Testis (tissue), 3 donors: ENCODE measurements around the gene NUDT3. TPM values are rescaled to one million over a fixed set of nuclear protein-coding genes. Genes with fewer than 3 reads are reported as not detected.

Experiments used
- DNase-seq: peaks from one replicate; pipeline ENCODE4 v3.0.0-alpha.2; 2019
- H3K27ac ChIP-seq, 2 donors: fragments of 200-600 bp; sonication (generic); one replicate each; pipeline ENCODE4 v1.5.1; 2019
- H3K27me3 ChIP-seq: fragments of 200-600 bp; sonication (generic); one replicate; pipeline ENCODE4 v1.5.1; 2019
- H3K36me3 ChIP-seq: fragments of 200-600 bp; sonication (generic); one replicate; pipeline ENCODE4 v1.5.1; 2017; ENCODE audit warnings: low read depth; ENCODE audit errors: missing control alignments
- H3K4me1 ChIP-seq: fragments of 200-600 bp; sonication (generic); one replicate; pipeline ENCODE4 v1.5.1; 2019
- H3K4me3 ChIP-seq, 2 donors: fragments of 200-600 bp; sonication (generic); one replicate each; pipeline ENCODE4 v1.5.1; 2017 to 2019
- H3K9me3 ChIP-seq: fragments of 200-600 bp; sonication (generic); one replicate; pipeline ENCODE4 v1.5.1; 2017
- POLR2A ChIP-seq: fragments of 450-650 bp; IDR thresholded peaks from one replicate; pipeline ENCODE4 v1.6.1; 2017; ENCODE audit warnings: antibody characterized with exemption, mild to moderate bottlenecking, moderate library complexity
- WGBS, 2 donors: methylation state at CpG; one replicate each; pipeline ENCODE4 v1.1.5; 2018; 5-methylcytosine and 5-hydroxymethylcytosine counted together
- intact Hi-C: fragments of 100-400 bp; cut with DNase I; formaldehyde crosslinking; loops from one replicate; pipeline ENCODE4 v1.15.1; 2023; ENCODE audit warnings: low total_unique reads
- microRNA-seq, 2 donors: library from miRNA; unstranded; fragments of <30 nt; microRNA quantifications; one replicate each; pipeline ENCODE4, GENCODE V29; 2016; ENCODE audit warnings: borderline number of aligned reads in 2 of 2, borderline replicate concordance in 1 of 2
- polyA plus RNA-seq: library from polyadenylated mRNA; stranded (reverse); fragments of 350-450 nt; fragmentation: Illumina TruSeq; extraction: RNeasy Lipid Tissue Mini Kit (QIAGEN cat#74804); gene quantifications from one replicate; pipeline ENCODE4 v1.2.3, GENCODE V29; 2014; ENCODE audit warnings: low read depth, low replicate concordance; ENCODE audit not compliant: insufficient read depth
- small RNA-seq, 2 donors: library from RNA; depleted of rRNA; stranded (forward); fragments of <200 nt; gene quantifications; one replicate each; pipeline ENCODE3, GENCODE V24; 2016
- total RNA-seq, 2 donors: library from RNA; depleted of rRNA; stranded (reverse); fragments of >200 nt; gene quantifications; one replicate each; pipeline ENCODE4 v1.2.3, GENCODE V29; 2016
- TF ChIP-seq, protein P1 (sequence below), 3 experiments: fragments of 450-650 bp in 2 of 3; fragments of 200-600 bp in 1 of 3; sonication (generic) in 1 of 3; IDR thresholded peaks; one replicate each; pipeline ENCODE4 v1.5.1; 2016 to 2019; ENCODE audit warnings: antibody characterized with exemption in 3 of 3, mild to moderate bottlenecking in 2 of 3, moderate library complexity in 1 of 3

NUDT3 gene
- total and polyA plus RNA-seq, 3 donors from 2014 or later = 18.7 to 28.3 (median 24.0) TPM

DNA sequence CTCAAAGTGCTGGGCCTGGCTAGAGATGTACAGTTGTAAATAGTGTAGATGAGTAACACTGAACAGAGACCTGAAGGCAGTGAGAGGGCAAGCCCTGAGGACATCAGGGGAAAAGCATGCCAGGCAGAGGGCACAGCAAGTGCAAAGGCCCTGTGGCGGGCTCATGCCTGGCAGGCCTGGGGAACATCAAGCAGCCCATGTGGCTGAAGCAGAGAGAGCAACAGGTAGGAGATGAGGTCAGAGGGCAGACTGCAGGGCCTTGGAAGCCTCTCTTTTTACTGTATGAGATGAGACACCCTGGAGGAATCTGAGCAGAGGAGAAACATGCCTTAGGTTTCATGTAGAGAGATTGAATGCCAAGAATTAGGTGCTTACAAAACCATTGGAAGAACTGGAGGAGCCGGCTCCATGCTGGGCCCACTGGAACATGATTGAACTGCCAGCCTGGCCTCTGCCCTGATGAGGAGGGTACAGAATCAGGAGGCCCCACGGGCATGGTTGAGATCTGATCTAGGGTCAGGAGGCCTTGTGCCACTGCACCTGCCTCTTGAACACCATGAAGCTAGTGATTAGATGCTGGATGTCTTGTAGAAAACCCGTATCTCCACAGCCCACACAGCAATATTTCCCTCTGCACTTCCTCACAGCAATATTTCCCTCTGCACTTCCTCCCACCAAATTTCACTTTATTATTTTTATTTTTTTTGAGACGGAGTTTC is 161.7 kb downstream of the NUDT3 start:
- TF ChIP-seq, protein P1, sequence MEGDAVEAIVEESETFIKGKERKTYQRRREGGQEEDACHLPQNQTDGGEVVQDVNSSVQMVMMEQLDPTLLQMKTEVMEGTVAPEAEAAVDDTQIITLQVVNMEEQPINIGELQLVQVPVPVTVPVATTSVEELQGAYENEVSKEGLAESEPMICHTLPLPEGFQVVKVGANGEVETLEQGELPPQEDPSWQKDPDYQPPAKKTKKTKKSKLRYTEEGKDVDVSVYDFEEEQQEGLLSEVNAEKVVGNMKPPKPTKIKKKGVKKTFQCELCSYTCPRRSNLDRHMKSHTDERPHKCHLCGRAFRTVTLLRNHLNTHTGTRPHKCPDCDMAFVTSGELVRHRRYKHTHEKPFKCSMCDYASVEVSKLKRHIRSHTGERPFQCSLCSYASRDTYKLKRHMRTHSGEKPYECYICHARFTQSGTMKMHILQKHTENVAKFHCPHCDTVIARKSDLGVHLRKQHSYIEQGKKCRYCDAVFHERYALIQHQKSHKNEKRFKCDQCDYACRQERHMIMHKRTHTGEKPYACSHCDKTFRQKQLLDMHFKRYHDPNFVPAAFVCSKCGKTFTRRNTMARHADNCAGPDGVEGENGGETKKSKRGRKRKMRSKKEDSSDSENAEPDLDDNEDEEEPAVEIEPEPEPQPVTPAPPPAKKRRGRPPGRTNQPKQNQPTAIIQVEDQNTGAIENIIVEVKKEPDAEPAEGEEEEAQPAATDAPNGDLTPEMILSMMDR (IDR thresholded peaks at IDR 0.05) = no peak
- TF ChIP-seq POLR2A = no peak
- Histone ChIP-seq H3K9me3 (no peaks in the 10 kb centered on the region), H3K4me1 (no peaks in the 10 kb centered on the region), H3K27me3 (no peaks in the 10 kb centered on the region), H3K27ac (no peak overlapping the region), H3K36me3 (no peaks in the 10 kb centered on the region), H3K4me3 (no peak overlapping the region)
- intact Hi-C loops = no loop called here
- DNase-seq = no peak
- 81 to 88% methylated on average over 5 of the region's 5 CpGs for WGBS, 2 donors

DNA sequence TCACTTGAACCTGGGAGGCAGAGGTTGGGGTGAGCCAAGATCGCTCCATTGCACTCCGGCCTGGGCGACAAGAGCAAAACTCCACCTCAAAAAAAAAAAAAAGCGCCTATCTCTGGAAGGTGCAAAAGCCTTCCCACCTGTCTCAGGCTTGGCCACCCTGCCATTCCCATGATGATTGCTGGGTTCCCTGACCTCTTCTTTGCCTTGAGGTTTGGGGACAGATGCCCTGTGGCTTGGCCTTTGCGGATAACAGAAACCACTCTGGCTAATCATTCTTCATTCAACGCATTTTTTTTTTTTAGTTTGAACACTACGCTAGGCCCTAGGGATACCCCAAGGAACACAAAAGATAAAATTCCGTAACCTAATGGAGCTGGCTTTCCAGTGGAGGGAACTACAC is 162.6 kb downstream of the NUDT3 start:
- no peak for DNase-seq
- Histone ChIP-seq H3K4me3 (no peak overlapping the region), H3K36me3 (no peaks in the 10 kb centered on the region), H3K4me1 (no peaks in the 10 kb centered on the region), H3K9me3 (no peaks in the 10 kb centered on the region), H3K27me3 (no peaks in the 10 kb centered on the region), H3K27ac (no peak overlapping the region)
- WGBS, 2 donors = 90 to 93% methylated on average over 8 of the region's 8 CpGs
- intact Hi-C loops = no loop called here
- TF ChIP-seq, protein P1 (IDR thresholded peaks at IDR 0.05) = no peak
- no peak for TF ChIP-seq POLR2A

Small RNA genes lying within 50 kb of the gene (microRNA-seq; reads per million reads assigned to microRNA genes)
- gene MIR6835 = 0 to 0.69 reads per million in 2 donors

Small RNA genes lying within 50 kb of the gene (small RNA-seq; reads per million reads assigned to genes)
- gene MIR6835 = 0 to 0.09 reads per million in 2 donors

Other genes starting within 250 kb of the NUDT3 start
- gene GRM4, start 246.6 kb downstream of the NUDT3 start, total RNA-seq = 1 to 10 TPM; 3.5 TPM
- 1.6 TPM for gene GRM4, start 246.6 kb downstream of the NUDT3 start, polyA plus RNA-seq
- gene HMGA1, start 155.8 kb downstream of the NUDT3 start, total RNA-seq = 100 to 1,000 TPM; 136 to 204 TPM
- 184 TPM for gene HMGA1, start 155.8 kb downstream of the NUDT3 start, polyA plus RNA-seq
- gene SMIM29, start 143.7 kb downstream of the NUDT3 start, total RNA-seq = 10 to 100 TPM; 27.6 to 35.8 TPM
- gene SMIM29, start 143.7 kb downstream of the NUDT3 start, polyA plus RNA-seq = 19.3 TPM
- 1,000 to 10,000 TPM in 1 of 2 donors, 100 to 1,000 TPM in 1; 926 to 1,691 TPM for gene RPS10, start 33.4 kb upstream of the NUDT3 start, total RNA-seq
- gene RPS10, start 33.4 kb upstream of the NUDT3 start, polyA plus RNA-seq = 1,309 TPM
- gene PACSIN1, start 73.4 kb upstream of the NUDT3 start, total RNA-seq = 1 to 10 TPM; 2.5 to 3.1 TPM
- gene PACSIN1, start 73.4 kb upstream of the NUDT3 start, polyA plus RNA-seq = 2.1 TPM
- under 1 TPM; 0.47 to 0.62 TPM for gene SPDEF, start 163.7 kb upstream of the NUDT3 start, total RNA-seq
- gene SPDEF, start 163.7 kb upstream of the NUDT3 start, polyA plus RNA-seq = 0.33 TPM